Measurements from ENCODE around the gene UGT1A8. TPM values are rescaled to one million over a fixed set of nuclear protein-coding genes. Genes with fewer than 3 reads are reported as not detected.

Gene UGT1A8
- total and polyA plus RNA-seq, 2 donors from 2014 or later = 30.0 TPM; not detected in 1

DNA sequence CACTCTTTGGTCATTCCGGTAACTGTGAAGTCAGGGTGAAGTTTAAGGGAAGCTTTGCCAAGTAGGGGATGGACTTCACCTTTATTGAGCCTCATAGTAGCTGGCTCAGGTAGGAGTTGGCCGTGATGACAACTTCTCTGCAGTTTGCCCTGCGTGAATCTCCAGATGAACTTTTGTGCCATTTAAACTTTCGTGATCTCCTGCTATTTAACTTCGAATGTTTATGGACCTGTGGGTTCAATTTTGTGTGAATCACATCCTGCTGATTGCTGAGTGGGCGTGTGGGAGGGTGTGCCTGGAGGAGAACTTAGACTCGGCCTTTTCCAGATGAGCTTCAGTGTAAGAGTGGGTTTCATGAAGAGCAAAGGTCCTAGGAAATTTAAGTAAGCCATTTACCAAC lies 146.8 kb downstream of the UGT1A8 start:
- H3K27ac ChIP-seq (ENCODE audit: low read depth in 2 of 2, low read length in 2 of 2) = peak overlapping the region in 1 of 2 donors; percentile 61
- H3K9ac ChIP-seq (ENCODE audit: low read length in 3 of 3) = no peak overlapping the region
- intact Hi-C loops (cut with DNase I) = no loop called here
- H3K36me3 ChIP-seq (ENCODE audit: control insufficient read depth in 2 of 3, insufficient read depth in 3 of 3, low read length in 3 of 3) = peaks cover 0 to 13% (median 6%) of the 10 kb centered on the region in 3 donors
- H3K4me3 ChIP-seq (ENCODE audit: low read length in 3 of 3) = no peak overlapping the region
- DNase-seq (no peak), FAIRE-seq (no peak)
- H3K9me3 ChIP-seq (ENCODE audit: control insufficient read depth in 2 of 3, insufficient read depth in 1 of 3, low read length in 3 of 3) = no peaks in the 10 kb centered on the region
- no peak for TF ChIP-seq CTCF (IDR thresholded peaks at IDR 0.05; ENCODE audit: borderline replicate concordance, extremely low read depth, insufficient read depth)
- H3K27me3 ChIP-seq (ENCODE audit: control insufficient read depth, insufficient read depth, low read length) = no peaks in the 10 kb centered on the region
- H3K4me1 ChIP-seq (ENCODE audit: control insufficient read depth in 2 of 3, insufficient read depth in 2 of 3, low read depth in 1 of 3, low read length in 3 of 3) = peaks cover 0 to 2% (median 0%) of the 10 kb centered on the region in 3 donors

DNA sequence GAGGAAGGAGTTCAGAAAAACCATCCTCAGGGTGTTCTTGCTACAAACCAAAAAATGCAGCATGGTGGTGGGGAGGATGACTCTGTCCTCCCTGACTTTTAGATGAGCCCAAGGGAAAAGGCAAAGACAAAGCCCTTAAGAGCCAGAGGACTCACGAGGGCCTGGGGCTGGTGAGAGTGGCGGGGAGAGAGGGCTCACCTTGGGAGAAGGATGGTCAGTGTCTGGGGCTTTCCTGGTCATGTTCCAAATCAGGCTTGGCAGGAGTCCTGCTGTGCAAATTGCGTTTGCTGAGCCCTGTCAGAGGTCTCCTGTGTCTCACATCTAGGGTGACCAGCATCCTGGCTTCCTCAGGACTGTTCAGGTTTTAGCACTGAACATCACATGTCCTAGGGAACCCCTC lies 147.3 kb downstream of the UGT1A8 start:
- no peaks in the 10 kb centered on the region for H3K27me3 ChIP-seq (ENCODE audit: control insufficient read depth, insufficient read depth, low read length)
- FAIRE-seq (no peak), DNase-seq (no peak)
- H3K9me3 ChIP-seq (ENCODE audit: control insufficient read depth in 2 of 3, insufficient read depth in 1 of 3, low read length in 3 of 3) = no peaks in the 10 kb centered on the region
- TF ChIP-seq CTCF (IDR thresholded peaks at IDR 0.05; ENCODE audit: borderline replicate concordance, extremely low read depth, insufficient read depth) = no peak
- no peak overlapping the region for H3K4me3 ChIP-seq (ENCODE audit: low read length in 3 of 3)
- H3K27ac ChIP-seq (ENCODE audit: low read depth in 2 of 2, low read length in 2 of 2) = no peak overlapping the region
- H3K36me3 ChIP-seq (ENCODE audit: control insufficient read depth in 2 of 3, insufficient read depth in 3 of 3, low read length in 3 of 3) = peaks cover 0 to 17% (median 11%) of the 10 kb centered on the region in 3 donors
- H3K9ac ChIP-seq (ENCODE audit: low read length in 3 of 3) = no peak overlapping the region
- intact Hi-C loops (cut with DNase I) = no loop called here
- peaks cover 0 to 2% (median 0%) of the 10 kb centered on the region in 3 donors for H3K4me1 ChIP-seq (ENCODE audit: control insufficient read depth in 2 of 3, insufficient read depth in 2 of 3, low read depth in 1 of 3, low read length in 3 of 3)

DNA sequence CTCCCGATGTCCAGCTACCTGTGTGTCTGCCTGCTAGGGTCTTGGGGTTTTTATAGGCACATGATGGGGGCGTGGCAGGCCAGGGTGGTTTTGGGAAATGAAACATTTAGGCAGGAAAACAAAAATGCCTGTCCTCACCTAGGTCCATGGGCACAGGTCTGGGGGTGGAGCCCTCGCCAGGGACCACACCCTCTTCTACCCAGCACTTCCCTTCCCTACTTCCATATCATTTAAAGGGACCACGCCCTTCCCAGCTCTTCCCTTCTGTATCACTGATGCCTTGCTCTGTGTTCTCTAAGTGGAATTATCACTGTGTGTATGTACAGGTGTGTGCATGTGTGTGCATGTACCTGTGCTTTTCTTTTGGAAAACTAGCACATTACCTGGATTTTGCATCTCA lies 149.0 kb downstream of the UGT1A8 start:
- no peak overlapping the region for H3K4me3 ChIP-seq (ENCODE audit: low read length in 3 of 3)
- no peak overlapping the region for H3K9ac ChIP-seq (ENCODE audit: low read length in 3 of 3)
- FAIRE-seq (no peak), DNase-seq (no peak)
- H3K9me3 ChIP-seq (ENCODE audit: control insufficient read depth in 2 of 3, insufficient read depth in 1 of 3, low read length in 3 of 3) = no peaks in the 10 kb centered on the region
- no peaks in the 10 kb centered on the region for H3K27me3 ChIP-seq (ENCODE audit: control insufficient read depth, insufficient read depth, low read length)
- no peaks in the 10 kb centered on the region for H3K4me1 ChIP-seq (ENCODE audit: control insufficient read depth in 2 of 3, insufficient read depth in 2 of 3, low read depth in 1 of 3, low read length in 3 of 3)
- no peak overlapping the region for H3K27ac ChIP-seq (ENCODE audit: low read depth in 2 of 2, low read length in 2 of 2)
- H3K36me3 ChIP-seq (ENCODE audit: control insufficient read depth in 2 of 3, insufficient read depth in 3 of 3, low read length in 3 of 3) = peaks cover 0 to 24% (median 13%) of the 10 kb centered on the region in 3 donors
- intact Hi-C loops (cut with DNase I) = no loop called here
- no peak for TF ChIP-seq CTCF (IDR thresholded peaks at IDR 0.05; ENCODE audit: borderline replicate concordance, extremely low read depth, insufficient read depth)

DNA sequence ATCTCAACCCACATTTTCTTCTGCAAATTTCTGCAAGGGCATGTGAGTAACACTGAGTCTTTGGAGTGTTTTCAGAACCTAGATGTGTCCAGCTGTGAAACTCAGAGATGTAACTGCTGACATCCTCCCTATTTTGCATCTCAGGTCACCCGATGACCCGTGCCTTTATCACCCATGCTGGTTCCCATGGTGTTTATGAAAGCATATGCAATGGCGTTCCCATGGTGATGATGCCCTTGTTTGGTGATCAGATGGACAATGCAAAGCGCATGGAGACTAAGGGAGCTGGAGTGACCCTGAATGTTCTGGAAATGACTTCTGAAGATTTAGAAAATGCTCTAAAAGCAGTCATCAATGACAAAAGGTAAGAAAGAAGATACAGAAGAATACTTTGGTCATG lies 150.6 kb downstream of the UGT1A8 start:
- no peak for TF ChIP-seq CTCF (IDR thresholded peaks at IDR 0.05; ENCODE audit: borderline replicate concordance, extremely low read depth, insufficient read depth)
- FAIRE-seq = no peak
- intact Hi-C loops (cut with DNase I) = no loop called here

More for the DNA sequence above, 150.6 kb downstream of the UGT1A8 start:
- Histone ChIP-seq H3K27me3 (ENCODE audit: control insufficient read depth, insufficient read depth, low read length) (no peaks in the 10 kb centered on the region), H3K36me3 (ENCODE audit: control insufficient read depth in 2 of 3, insufficient read depth in 3 of 3, low read length in 3 of 3) (peaks cover 0 to 34% (median 16%) of the 10 kb centered on the region in 3 donors), H3K9ac (ENCODE audit: low read length in 3 of 3) (no peak overlapping the region), H3K9me3 (ENCODE audit: control insufficient read depth in 2 of 3, insufficient read depth in 1 of 3, low read length in 3 of 3) (no peaks in the 10 kb centered on the region), H3K4me1 (ENCODE audit: control insufficient read depth in 2 of 3, insufficient read depth in 2 of 3, low read depth in 1 of 3, low read length in 3 of 3) (no peaks in the 10 kb centered on the region), H3K27ac (ENCODE audit: low read depth in 2 of 2, low read length in 2 of 2) (no peak overlapping the region), H3K4me3 (ENCODE audit: low read length in 3 of 3) (no peak overlapping the region)
- no peak for DNase-seq
